ENCODE data around the gene IQCF6. TPM values are rescaled to one million over a fixed set of nuclear protein-coding genes. Genes with fewer than 3 reads are reported as not detected.

The IQCF6 gene
- total RNA-seq, 2 donors from 2014 or later, result not detected

DNA sequence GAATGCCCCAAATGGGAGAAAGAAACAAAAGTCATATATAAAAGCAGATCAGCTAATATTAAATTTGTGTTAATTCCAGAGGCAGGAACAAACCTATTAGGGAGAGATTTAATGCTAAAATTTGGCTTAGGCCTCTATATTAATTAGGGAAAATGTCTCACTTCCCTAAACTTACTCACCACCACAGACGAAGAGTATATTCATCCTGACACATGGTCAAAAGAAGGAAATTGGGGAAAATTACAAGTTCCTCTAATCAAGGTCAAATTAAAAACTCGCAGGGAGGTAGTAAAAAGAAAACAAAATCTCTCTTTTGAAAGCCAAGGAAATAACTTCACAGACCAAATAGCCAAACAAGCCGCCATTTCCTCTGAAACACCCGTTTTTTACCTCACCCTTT, 39.9 kb downstream of the IQCF6 start:
- no peak overlapping the region for H3K4me3 ChIP-seq
- H3K27ac ChIP-seq, result no peak overlapping the region
- no peaks in the 10 kb centered on the region for H3K4me1 ChIP-seq (replicated peaks)
- WGBS, result 57% methylated on average over 4 of the region's 4 CpGs
- H3K9me3 ChIP-seq, result no peaks in the 10 kb centered on the region
- no peaks in the 10 kb centered on the region for H3K27me3 ChIP-seq (replicated peaks; ENCODE audit: insufficient read depth)
- intact Hi-C loops (cut with DNase I), result no loop called here
- no peak for DNase-seq (ENCODE audit: low spot score)
- TF ChIP-seq POLR2A (IDR thresholded peaks at IDR 0.05), result no peak
- TF ChIP-seq, protein P1, sequence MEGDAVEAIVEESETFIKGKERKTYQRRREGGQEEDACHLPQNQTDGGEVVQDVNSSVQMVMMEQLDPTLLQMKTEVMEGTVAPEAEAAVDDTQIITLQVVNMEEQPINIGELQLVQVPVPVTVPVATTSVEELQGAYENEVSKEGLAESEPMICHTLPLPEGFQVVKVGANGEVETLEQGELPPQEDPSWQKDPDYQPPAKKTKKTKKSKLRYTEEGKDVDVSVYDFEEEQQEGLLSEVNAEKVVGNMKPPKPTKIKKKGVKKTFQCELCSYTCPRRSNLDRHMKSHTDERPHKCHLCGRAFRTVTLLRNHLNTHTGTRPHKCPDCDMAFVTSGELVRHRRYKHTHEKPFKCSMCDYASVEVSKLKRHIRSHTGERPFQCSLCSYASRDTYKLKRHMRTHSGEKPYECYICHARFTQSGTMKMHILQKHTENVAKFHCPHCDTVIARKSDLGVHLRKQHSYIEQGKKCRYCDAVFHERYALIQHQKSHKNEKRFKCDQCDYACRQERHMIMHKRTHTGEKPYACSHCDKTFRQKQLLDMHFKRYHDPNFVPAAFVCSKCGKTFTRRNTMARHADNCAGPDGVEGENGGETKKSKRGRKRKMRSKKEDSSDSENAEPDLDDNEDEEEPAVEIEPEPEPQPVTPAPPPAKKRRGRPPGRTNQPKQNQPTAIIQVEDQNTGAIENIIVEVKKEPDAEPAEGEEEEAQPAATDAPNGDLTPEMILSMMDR (IDR thresholded peaks at IDR 0.05), result no peak
- no peaks in the 10 kb centered on the region for H3K36me3 ChIP-seq

DNA sequence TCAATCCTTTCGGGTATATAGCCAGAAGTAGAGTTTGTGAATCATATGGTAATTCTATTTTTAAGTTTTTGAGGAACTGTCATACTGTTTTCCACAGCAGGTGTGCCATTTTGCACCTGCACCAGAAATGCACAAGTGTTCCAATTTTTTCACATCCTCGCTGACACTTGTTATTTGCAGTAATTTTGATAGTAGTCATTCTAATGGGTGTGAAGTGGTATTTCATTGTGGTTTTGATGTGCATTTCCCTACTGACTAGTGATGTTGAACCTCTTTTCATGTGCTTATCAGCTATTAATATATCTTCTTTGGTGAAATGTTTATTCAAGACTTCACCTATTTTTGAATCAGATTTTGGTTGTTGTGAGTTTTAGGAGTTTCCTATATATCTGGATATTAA, 43.1 kb downstream of the IQCF6 start:
- TF ChIP-seq, protein P1 (IDR thresholded peaks at IDR 0.05), result no peak
- TF ChIP-seq POLR2A (IDR thresholded peaks at IDR 0.05) (no peak), POLR2AphosphoS5 (IDR thresholded peaks at IDR 0.05) (no peak)
- WGBS, result 90% methylated on average over 2 of the region's 2 CpGs

DNA sequence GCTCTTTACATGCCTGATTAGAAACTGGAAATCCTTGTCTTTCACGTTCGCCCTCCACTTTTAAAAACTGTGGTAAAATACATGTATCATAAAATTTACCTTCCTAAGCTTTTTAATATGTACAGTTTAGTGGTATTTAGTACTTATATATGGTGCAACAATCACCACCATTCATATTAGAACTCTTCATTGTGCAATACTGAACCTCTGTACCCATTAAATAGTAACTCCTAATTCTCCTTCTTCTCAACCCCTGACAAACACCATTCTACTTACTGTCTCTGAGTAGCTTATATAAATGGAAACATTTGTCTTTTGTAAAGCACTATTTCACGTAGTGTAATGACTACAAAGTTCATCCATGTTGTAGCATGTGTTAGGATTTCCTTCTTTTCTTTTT, 44.0 kb downstream of the IQCF6 start:
- Histone ChIP-seq H3K9me3 (no peaks in the 10 kb centered on the region), H3K36me3 (no peaks in the 10 kb centered on the region), H3K4me3 (no peak overlapping the region), H3K27ac (no peak overlapping the region), H3K4me1 (replicated peaks) (no peaks in the 10 kb centered on the region), H3K27me3 (replicated peaks; ENCODE audit: insufficient read depth) (no peaks in the 10 kb centered on the region)
- 44% methylated on average over 3 of the region's 3 CpGs for WGBS
- TF ChIP-seq POLR2AphosphoS5 (IDR thresholded peaks at IDR 0.05), result no peak
- no peak for TF ChIP-seq POLR2A (IDR thresholded peaks at IDR 0.05)
- TF ChIP-seq, protein P1 (IDR thresholded peaks at IDR 0.05), result no peak
- intact Hi-C loops (cut with DNase I), result no loop called here
- DNase-seq (ENCODE audit: low spot score), result no peak

More for the DNA sequence above, 43.1 kb downstream of the IQCF6 start:
- H3K4me3 ChIP-seq, result no peak overlapping the region
- H3K27ac ChIP-seq, result no peak overlapping the region
- no peaks in the 10 kb centered on the region for H3K9me3 ChIP-seq
- DNase-seq (ENCODE audit: low spot score), result no peak
- intact Hi-C loops (cut with DNase I), result no loop called here
- H3K36me3 ChIP-seq, result no peaks in the 10 kb centered on the region
- no peaks in the 10 kb centered on the region for H3K27me3 ChIP-seq (replicated peaks; ENCODE audit: insufficient read depth)
- H3K4me1 ChIP-seq (replicated peaks), result no peaks in the 10 kb centered on the region

DNA sequence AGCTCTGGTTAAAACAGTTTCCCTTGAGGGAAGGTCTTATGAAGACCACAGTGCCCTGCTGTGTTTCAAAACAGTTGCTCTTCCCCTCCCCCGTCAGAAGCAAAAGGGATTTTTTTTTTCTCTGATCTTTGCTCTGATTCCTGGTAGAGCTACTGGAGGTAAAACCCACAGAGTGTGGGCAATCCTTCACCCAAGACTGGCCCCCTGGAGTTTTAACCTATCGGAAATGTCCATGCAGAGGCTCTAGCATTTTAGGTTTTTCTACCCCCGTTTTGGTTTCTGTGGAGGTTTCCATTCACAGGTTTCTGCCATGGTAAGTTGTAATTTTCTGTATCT, 44.5 kb downstream of the IQCF6 start:
- H3K4me3 ChIP-seq, result no peak overlapping the region
- no peaks in the 10 kb centered on the region for H3K36me3 ChIP-seq
- WGBS, result 40% methylated on average over 3 of the region's 3 CpGs
- intact Hi-C loops (cut with DNase I), result no loop called here
- H3K9me3 ChIP-seq, result no peaks in the 10 kb centered on the region
- H3K27ac ChIP-seq, result no peak overlapping the region
- H3K27me3 ChIP-seq (replicated peaks; ENCODE audit: insufficient read depth), result no peaks in the 10 kb centered on the region
- no peaks in the 10 kb centered on the region for H3K4me1 ChIP-seq (replicated peaks)
- TF ChIP-seq POLR2A (IDR thresholded peaks at IDR 0.05), result no peak
- TF ChIP-seq, protein P1 (IDR thresholded peaks at IDR 0.05), result no peak
- TF ChIP-seq POLR2AphosphoS5 (IDR thresholded peaks at IDR 0.05), result no peak
- no peak for DNase-seq (ENCODE audit: low spot score)

DNA sequence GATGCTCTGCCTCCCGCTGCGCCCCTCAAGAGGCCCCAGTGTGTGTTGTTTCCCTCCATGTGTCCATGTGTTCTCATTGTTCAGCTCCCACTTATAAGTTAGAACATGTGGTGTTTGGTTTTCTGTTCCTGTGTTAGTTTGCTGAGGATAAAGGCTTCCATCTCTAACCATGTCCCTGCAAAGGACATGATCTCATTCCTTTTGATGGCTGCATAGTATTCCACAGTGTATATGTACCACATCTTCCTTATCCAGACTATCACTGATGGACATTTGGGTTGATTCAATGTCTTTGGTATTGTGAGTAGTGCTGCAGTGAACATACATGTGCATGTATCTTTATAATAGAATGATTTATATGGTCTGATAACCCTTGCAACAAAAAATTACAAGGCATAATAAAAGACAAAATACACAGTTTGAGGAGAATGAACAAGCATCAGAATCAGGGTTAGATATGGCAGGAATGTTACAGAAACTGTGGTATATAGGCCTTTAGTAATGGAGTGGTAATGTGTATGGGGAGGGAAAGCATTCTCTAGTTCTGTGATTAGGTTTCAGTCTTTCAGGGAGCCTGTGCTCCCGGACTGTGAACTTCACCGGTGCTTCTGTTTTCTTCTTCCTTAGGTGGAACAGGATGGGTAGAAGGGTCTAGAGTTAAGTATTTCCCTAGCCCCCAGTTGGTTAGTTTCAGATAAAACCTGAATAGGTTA, 45.0 kb downstream of the IQCF6 start:
- no peaks in the 10 kb centered on the region for H3K9me3 ChIP-seq
- WGBS, result 93% methylated on average over 4 of the region's 4 CpGs
- DNase-seq (ENCODE audit: low spot score), result no peak
- H3K4me3 ChIP-seq, result no peak overlapping the region
- H3K27me3 ChIP-seq (replicated peaks; ENCODE audit: insufficient read depth), result no peaks in the 10 kb centered on the region
- no peaks in the 10 kb centered on the region for H3K36me3 ChIP-seq
- intact Hi-C loops (cut with DNase I), result no loop called here
- TF ChIP-seq POLR2AphosphoS5 (IDR thresholded peaks at IDR 0.05) (no peak), POLR2A (IDR thresholded peaks at IDR 0.05) (no peak)
- TF ChIP-seq, protein P1 (IDR thresholded peaks at IDR 0.05), result no peak
- no peak overlapping the region for H3K27ac ChIP-seq
- no peaks in the 10 kb centered on the region for H3K4me1 ChIP-seq (replicated peaks)

All from prostate gland (tissue), 2 donors.